A549 treated with AZD9567 at 1 μM for 4 hours (cell line): ENCODE results near the gene ATP8A1. TPM values are rescaled to one million over a fixed set of nuclear protein-coding genes. Genes with fewer than 3 reads are reported as not detected.

Experiments
- total RNA-seq: library from RNA; stranded (reverse); fragments of 200-300 nt; extraction: Qiagen RNA extraction; gene quantifications from 5 replicates; pipeline ENCODE4 v1.2.3, GENCODE V29; 2022; ENCODE audit not compliant: insufficient read depth

ATP8A1 gene
- 0.02 to 0.14 TPM (median 0.04 TPM) in 4 of 5 replicates, not detected in the other for total RNA-seq

DNA sequence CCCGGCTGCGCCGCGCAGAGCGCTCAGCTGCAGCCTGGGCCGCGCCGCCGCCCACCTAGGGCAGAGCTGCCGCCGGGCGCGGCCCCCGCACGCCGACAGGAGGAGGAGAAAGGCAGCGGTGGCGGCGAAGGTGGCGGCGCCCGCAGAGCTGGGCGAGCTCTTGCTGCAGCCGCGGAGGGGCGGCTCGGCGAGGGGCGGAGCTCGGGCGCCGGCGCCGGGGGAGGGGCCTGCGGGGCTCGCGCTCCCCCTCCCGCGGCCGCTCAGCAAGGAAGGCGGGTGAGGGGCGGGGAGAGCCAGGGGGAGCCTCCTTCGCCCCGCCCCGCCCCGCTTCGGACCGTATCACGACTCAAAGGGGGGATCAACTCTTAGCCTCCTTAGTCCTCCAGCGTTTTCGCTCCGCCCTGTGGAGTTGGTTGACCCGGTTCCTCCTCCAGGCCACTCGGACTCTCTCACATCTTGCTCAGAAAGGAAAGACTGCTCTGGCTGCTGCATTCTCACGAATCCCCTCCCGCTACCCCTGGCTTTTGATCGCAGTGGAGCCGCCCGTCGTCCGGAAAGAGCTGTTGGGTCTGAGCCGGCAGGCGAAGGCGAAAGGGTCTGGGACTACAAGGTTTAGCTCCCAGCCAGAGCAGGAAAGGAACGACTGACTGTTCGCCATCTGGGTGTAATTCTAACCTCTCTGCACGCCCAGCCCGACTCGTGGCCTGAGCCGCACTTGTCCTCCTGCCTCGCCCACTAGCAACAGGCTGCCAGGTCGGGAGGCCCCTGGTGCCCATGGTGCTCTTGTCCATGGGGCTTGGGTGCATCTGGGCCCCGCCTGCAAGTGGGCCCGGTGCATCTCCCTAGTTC, at the start of gene ATP8A1:
Gene ATP8A1, minus strand, starts transcription at position 162 of the 849 bp plus-strand sequence. CDS start 232 bp downstream, outside the sequence.

DNA sequence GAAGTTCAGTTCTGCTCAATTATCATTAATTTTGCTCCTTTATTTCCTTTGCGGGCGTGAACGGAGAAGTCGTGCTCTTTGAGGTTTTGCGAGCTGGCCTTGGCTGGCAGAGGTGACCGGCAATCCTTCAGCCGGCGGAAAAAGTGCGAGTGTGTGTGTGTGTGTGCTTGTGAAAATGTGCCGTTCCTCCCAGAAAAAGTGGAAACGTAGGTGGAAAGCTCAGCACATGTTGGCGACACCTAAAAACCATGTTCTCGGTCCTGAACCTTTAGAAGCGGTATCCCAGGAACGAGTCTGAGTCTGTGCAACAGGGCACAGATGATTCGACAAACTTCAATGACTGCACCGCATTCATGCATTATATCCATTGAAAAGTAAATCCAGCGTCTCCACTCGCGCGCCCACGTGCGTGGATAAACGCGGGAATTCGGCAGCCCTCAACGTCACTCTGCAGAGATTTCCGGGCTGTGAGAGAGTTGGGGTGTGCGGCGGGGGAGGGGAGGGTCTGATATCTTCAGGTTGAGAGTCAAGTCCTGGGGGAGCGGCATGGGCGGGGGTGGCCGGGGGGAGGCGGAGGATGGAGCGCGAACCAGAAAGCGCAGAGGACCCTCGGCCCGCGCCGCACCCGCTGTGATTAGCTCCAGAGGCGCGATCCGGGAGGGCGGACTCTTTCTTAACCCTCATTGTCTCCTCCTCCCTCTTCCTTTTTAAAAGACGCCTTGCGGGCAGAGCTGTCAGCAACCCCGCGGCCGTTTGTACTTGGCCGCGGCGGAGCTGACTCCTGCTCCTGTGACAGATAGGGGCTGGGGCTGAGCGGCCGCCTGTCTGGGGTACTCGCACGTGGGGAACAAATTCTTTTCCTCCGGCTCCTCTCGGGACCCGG, 259.9 kb downstream of the ATP8A1 start, which contains the start of gene SHISA3:
Gene SHISA3, plus strand, starts transcription at position 737 of the 883 bp plus-strand sequence. CDS start 569 bp downstream, outside the sequence.

Other genes starting within 250 kb of the ATP8A1 start
- not detected in 5 replicates for gene GRXCR1, start 235.6 kb upstream of the ATP8A1 start, total RNA-seq